Stimulated activated CD4-positive, alpha-beta T cell treated with anti-CD3 and anti-CD28 coated beads, Interleukin-12 subunit alpha, Interleukin-12 subunit beta, amount 100 ng/mL, for 48 hours (primary cell): ENCODE data around the gene INPP5J.
"Not testable (repeated sequence)": the region's sequence is repeated elsewhere in the genome, so short reads cannot be mapped to it uniquely, and the experiment has no call there.

Experiments
- DNase-seq, 3 donors: peaks; one replicate each; pipeline ENCODE4 v3.0.0-alpha.2; 2020; ENCODE audit warnings: low read depth in 2 of 3, low spot score in 1 of 3

The INPP5J gene

DNA sequence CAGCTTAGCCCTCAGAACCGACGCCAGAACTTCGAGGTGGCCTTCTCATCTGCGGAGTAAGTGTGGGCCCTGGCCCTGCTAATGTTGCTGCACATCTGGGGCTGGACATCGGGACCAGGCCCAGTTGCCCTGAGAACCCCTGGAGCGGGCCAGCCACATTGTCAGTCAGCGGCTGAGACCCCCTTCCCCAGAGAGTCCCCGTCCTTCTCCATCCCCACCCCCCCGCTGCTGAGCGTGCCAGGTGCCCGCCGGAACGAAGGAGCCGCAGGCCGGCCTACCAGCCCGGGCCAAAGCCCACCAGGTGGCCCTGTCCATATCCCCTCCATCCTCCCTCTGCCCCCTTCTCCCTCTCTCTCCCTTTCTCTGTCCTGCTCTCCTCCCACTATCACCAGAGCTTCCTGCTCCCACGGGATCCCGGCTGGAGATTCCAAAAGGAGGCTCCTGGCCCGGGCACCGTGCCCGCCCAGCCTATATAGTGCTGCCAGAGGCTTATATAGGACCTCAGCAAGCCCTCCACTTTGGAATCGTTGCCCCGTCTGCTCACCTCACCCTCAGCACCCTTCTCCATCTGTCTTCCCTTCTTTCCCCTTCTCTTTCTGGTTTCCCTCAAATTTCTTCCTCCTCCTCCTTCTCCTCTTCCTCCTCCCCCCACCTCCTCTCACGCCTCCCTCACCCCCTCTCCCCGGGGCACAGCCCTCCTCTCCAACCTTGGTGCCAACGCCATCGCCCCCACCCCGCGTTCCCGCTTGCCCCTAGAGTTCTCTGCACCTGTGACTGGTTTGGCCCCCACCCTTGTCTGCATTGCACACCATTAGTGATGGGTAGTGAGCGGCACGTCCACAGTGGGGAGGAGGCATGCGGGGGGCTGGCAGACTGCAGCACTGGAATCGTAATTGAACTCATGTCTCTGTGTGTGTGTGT, 22.7 kb upstream of the INPP5J start:
- DNase-seq, result no peak

GRCh38 chr22:31100762-31101525, 21.8 kb upstream of the INPP5J start:
- DNase-seq, result no peak

DNA sequence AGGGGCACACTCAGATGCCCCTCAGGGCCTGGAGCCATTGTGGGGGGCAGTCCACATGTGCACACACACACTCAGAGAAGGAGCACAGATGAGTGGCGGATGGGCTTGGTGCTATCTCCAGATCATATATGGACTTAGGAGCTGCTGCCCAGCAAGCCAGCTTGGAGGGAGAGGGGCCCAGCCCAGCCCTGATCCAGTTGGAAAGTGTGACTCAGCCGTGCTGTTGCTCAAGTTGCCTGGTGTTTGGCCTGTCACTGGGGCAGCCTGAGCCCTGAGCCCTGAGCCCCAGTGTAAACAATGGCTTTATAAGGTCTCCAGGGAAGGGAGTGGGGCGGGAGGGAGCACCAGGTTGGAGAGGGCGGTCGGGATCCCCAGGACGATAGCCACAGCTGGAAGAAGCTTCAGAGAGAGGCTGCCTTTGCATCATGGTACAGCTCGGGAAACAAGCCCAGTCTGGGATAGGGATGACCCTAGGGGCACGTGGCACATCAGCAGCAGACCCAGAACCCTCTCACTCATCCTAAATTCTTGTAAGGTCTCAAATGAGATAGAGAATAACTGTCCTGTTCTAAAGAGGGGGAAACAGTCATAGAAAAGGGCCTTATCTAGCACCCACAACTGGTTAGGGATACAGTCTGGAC, 20.2 kb upstream of the INPP5J start:
- DNase-seq, result no peak

DNA sequence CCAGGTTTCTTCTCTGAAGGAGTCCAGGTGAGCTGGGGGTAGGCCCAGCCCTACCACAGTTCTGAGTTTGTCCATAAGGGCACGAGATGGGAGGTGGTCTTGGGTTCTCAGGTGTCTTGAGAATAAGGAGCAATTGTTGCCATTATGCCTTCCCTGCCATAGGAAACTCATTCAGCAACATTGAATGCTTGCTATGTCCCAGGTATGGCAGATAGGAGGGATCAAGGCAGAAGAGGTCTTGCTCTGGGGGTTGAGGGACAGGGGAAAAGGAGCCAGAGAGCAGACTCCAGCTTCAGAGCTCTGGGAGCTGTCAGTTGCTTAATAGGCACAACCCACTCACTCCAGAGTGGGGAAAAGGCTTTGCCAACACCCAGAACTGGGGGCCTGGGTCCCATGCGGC, 19.7 kb upstream of the INPP5J start:
- DNase-seq, result no peak

- no peak for DNase-seq
Measured at GRCh38 chr22:31103899-31104694, 18.7 kb upstream of the INPP5J start.

- DNase-seq, result no peak
Measured at GRCh38 chr22:31104869-31105268, 17.9 kb upstream of the INPP5J start.

DNA sequence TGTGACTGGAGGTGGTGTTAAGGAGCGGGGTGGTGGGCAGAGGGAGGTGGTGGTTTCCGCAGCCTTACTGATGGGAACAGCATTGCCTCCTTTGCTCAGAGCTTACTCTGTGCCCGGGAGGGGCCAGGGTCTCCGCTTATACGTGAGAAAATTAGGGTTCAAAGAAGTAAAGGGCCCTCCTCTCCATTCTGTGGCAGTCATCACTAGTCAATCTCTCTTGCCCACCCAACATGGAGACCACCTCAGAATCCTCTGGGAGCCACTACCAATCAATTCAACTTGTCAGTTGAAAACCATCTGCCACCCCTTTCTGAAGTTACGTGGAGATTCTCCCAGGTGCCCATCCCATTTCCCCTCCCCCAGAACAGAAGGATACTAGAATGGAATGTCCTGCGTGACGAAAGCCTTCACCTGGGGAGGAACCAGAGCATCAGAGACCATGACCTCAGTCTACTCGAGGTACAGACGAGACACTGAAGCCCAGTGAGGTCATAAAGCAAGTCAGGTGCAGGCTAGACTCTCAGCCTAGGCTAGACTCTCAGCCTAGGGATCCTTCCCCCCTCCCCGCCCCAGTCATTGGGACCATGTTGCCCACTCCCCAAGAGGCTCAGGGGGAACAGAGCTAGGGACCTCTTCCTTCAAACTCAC, 17.4 kb upstream of the INPP5J start:
- DNase-seq, result no peak

- no peak for DNase-seq
Measured at GRCh38 chr22:31106001-31106571, 16.7 kb upstream of the INPP5J start.

DNA sequence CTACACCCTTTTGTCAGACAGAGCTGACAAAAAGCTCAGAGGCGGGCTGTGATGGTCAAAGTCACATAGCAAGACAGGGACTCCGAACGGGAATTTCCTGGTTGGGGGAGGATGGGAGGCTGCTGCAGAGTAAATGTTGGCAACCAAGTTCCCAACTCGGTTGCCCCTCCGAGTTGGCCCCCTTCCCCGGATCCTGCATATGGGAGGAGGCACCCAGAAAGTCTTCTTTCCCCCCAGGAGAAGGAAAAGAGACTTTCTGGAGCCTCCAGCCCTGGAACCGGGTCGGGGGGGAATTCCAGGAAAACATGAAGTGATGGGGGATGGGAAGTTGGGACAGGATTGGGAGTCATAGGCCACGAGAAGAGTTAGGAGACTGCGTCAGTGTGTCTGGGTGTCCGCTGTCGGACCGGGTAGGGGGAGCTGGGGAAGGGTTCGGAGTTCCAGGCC, 16.0 kb upstream of the INPP5J start:
- DNase-seq, result no peak

- peak; percentile 72 to 92 (median 82) for DNase-seq
Measured at GRCh38 chr22:31107178-31107893, 15.4 kb upstream of the INPP5J start, which contains the start of gene SELENOM. TSS of gene SELENOM (minus strand) at chr22:31107568. CDS start at chr22:31107505, 63 bp downstream.

DNA sequence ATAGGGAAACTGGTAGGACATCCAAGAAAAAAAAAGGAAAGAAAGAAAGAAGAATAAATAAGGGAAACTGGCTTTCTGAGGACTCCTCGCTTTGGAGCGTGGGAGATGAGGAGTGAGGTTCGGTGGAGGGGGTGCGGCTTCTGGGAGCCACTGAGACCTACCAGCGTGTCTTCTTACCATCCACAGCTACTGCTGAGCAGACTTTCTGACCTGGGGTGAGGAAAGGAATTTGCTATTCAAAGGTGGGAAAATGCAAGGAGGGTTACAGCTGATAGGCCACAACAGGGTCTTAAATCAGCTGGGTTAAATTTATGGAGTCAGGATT, 14.9 kb upstream of the INPP5J start:
- DNase-seq, result no peak

DNA sequence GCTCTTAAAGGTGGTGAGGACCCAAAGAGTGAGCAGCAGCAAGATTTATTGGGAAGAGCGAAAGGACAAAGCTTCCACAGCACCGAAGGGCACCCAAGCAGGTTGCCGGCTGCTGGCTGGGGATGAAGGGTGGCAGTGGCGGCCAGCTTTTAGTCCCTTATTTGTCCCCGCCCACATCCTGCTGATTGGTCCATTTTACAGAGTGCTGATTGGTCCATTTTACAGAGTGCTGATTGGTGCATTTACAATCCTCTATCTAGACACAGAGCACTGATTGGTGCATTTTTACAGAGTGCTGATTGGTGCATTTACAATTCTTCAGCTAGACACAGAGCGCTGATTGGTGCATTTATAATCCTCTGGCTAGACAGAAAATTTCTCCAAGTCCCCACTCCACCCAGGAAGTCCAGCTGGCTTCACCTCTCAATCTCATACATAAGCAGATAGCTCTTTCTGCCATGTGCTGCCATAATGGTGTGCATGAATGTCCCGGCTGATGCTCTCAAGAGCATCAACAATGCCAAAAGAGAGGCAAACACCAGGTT, 10.1 kb upstream of the INPP5J start:
- DNase-seq, result not testable (repeated sequence)

DNA sequence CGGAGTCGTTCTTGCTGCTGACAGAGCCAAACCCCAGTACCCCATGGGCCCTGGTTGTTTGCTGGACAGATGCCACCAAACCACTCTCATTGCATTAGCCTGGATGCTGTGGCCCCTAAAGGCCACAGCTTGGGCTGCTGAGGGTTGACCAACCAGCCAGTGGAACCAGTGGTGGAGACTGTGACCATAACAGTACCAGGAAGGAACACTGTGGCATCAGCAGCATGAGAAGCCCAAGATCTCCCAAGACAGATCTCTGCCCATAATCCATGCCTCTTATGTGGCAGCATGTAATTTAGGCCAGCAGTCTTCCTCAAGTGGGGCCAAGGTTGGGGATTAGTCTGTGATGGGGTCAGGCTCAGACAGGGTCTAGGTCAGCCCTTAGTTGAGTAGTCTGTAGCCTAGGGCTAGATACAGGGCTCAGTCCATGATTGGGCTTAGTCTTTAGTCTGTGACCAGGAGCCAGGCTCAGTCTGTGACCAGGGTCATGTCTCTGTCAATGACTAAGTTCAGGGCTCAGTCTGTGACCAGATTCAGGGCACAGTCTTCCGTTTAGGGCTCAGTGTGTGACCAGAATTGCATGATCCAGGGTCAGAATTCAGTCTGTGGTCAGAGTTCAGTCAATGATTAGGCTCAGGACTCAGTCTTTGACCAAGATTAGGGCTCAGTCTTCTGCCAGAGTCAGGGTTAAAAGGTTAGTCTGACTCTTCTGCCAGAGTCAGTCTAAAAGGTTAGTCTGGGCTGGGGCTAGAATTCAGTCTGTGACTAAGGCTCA, 4.5 kb upstream of the INPP5J start:
- DNase-seq, result no peak

DNA sequence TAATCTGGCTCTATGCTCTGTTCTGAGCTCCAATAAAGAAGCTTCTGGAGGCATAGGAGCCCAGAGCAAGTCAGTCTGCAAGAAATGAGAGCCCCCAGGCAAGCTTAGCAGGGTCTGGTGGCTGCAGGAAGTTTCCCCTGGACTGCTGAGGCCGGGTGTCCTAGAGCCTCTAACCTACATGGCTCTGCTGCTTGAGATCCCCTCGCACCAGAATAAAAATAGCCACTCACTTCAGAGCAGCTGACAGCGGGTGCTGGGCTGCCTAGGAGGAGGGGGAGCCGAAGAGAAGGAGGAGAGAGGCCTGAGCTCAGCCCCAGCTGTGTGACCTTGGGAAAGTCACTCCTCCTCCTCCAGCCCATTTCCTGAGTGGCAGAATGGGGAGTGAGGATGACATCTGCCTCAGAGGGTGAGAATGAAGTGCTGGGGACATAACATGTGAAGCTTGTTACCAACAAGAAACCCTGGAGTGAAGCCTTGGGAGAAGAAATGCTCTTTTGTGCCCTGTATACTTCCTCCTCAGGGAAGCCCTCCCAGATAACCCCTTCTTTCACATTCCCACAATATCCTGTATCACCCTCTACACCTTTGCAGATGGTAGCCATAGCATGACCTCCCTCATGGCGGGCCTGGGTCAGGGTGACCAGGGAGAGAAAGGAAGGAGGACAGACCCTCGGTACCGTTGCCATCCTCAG, 3.6 kb upstream of the INPP5J start:
- DNase-seq, result no peak

- DNase-seq, result no peak
Measured at GRCh38 chr22:31120230-31120629, 2.5 kb upstream of the INPP5J start.

- DNase-seq, result no peak
Measured at GRCh38 chr22:31120642-31121041, 2.1 kb upstream of the INPP5J start.

- DNase-seq, result no peak
Measured at GRCh38 chr22:31121403-31121802, 1.4 kb upstream of the INPP5J start.

DNA sequence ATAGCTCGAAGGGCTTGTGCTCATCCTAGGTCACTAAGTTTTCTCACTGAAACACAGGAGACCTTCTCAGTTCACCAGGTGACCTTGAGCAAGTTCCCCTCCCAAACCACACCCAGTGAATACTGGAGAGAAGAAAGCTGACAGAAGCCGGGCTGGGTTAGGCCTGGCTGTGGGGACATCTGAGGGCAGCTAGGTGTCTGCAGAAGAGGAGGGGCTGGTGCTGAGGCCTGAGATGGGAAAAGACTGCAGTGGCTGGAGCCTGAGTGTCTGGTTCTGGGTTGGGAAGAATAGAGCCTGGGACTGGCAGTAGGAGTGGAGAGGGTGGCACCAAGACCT, 602 bp upstream of the INPP5J start:
- DNase-seq, result no peak
